ENCODE data around the gene UGGT1.

DNA sequence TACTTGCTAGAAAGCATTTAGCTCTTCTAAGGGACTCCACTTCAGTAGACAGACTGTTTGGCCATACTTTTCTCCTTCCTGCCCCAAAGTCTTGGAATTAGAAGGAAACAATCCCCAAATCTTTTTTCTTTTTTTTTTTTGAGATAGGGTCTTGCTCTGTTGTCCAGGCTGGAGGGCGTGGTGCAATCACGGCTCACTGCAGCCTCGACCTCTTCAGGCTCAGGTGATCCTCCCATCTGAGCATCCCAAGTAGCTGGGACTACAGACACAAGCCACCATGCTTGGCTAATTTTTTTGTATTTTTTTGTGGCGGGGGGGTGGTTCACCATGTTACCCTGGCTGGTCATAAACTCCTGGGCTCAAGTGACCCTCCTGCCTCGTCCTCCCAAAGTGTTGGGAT lies 6.2 kb upstream of the UGGT1 start:
- TF ChIP-seq CTCF (optimal IDR thresholded peaks at IDR 0.05 in 1 of 3, IDR thresholded peaks at IDR 0.05 in 1 of 3, conservative IDR thresholded peaks at IDR 0.05 in 1 of 3; ENCODE audit: extremely low read depth in 1 of 3, insufficient read depth in 2 of 3, low read length in 3 of 3) (no peak), EZH2 (IDR thresholded peaks at IDR 0.05; ENCODE audit: low read length) (no peak)

Measured in keratinocyte (primary cell).